K562 (cell line): ENCODE results near the gene TRIO. TPM values are rescaled to one million over a fixed set of nuclear protein-coding genes. Genes with fewer than 3 reads are reported as not detected.

Source experiments
- BHLHE40 ChIP-seq: IDR thresholded peaks from 2 replicates; pipeline ENCODE4 v1.6.1; 2011; ENCODE audit warnings: low read length, improper control_type of control experiment
- CCNT2 ChIP-seq: IDR thresholded peaks from 2 replicates; pipeline ENCODE4 v1.6.1; 2011; ENCODE audit warnings: borderline replicate concordance, low read depth, mild to moderate bottlenecking, moderate library complexity, mixed read lengths, low read length; ENCODE audit not compliant: insufficient read length; ENCODE audit errors: extremely low read depth
- CTBP1 ChIP-seq: fragments of 450-650 bp; IDR thresholded peaks from 2 replicates; pipeline ENCODE4 v1.6.1; 2016; ENCODE audit warnings: borderline replicate concordance
- HMGN3 ChIP-seq: IDR thresholded peaks from 2 replicates; pipeline ENCODE4 v1.6.1; 2011; ENCODE audit warnings: borderline replicate concordance, low read depth, mild to moderate bottlenecking, mixed read lengths, low read length; ENCODE audit not compliant: insufficient read length; ENCODE audit errors: extremely low read depth
- KLF1 ChIP-seq: fragments of 450-650 bp; IDR thresholded peaks from 2 replicates; pipeline ENCODE4 v1.6.1; 2016; ENCODE audit warnings: missing genetic modification characterization, missing compliant biosample characterization
- PHF20 ChIP-seq: fragments of 450-650 bp; IDR thresholded peaks from 2 replicates; pipeline ENCODE4 v1.6.1; 2018; ENCODE audit not compliant: partially characterized antibody
- POLR2AphosphoS5 ChIP-seq: IDR thresholded peaks from 2 replicates; pipeline ENCODE4 v1.6.1; 2011; ENCODE audit warnings: mild to moderate bottlenecking, low read depth, low read length, moderate library complexity; ENCODE audit not compliant: control insufficient read depth, insufficient read depth
- SIRT6 ChIP-seq: IDR thresholded peaks from one replicate; pipeline ENCODE4 v1.6.1; 2012; ENCODE audit warnings: low read depth, mild to moderate bottlenecking, control low read depth, inconsistent platforms, low read length, moderate library complexity
- polyA plus RNA-seq, 8 experiments: library from polyadenylated mRNA; depleted of rRNA in 4 of 8; stranded (reverse) in 5 of 8; unstranded in 3 of 8; fragments of >200 nt; fragmentation: Nextera tagmentation in 2 of 8; fragmentation: Illumina TruSeq in 1 of 8; extraction: Ambion mirVana in 2 of 8; extraction: Trizol in 1 of 8; gene quantifications; 2 replicates each; pipeline versions ENCODE4 v1.2.1 to v1.2.3, GENCODE V29; 2011 to 2014; ENCODE audit warnings: inconsistent platforms in 1 of 8, missing spikeins in 1 of 8
- total RNA-seq, 7 experiments: library from RNA; depleted of rRNA in 6 of 7; stranded (reverse); fragments of >200 nt in 6 of 7; fragmentation: Illumina TruSeq in 2 of 7; extraction: Trizol in 2 of 7; gene quantifications; 2 replicates each; pipeline versions ENCODE4 v1.2.1 to v1.2.3, GENCODE V29; 2011 to 2021; ENCODE audit warnings: low replicate concordance in 1 of 7
- TF ChIP-seq, protein P1 (sequence below): fragments of 450-650 bp; IDR thresholded peaks from 2 replicates; pipeline ENCODE4 v1.6.1; 2016; ENCODE audit warnings: missing biosample characterization, missing genetic modification characterization
- TF ChIP-seq, protein P2 (sequence below): sonication (generic); formaldehyde crosslinking; IDR thresholded peaks from 2 replicates; pipeline ENCODE4 v1.9.0; 2022; ENCODE audit warnings: mild to moderate bottlenecking, missing genetic modification reagents
- TF ChIP-seq, protein P3 (sequence below): IDR thresholded peaks from 2 replicates; pipeline ENCODE4 v1.6.1; 2016; ENCODE audit warnings: missing genetic modification characterization, missing compliant biosample characterization

The TRIO gene
- total and polyA plus RNA-seq, 9 of the 15 experiments (the other 6 are each of a cell fraction or from before 2014, with no cell fraction given): 0.24 to 5.0 (median 1.1) TPM

DNA sequence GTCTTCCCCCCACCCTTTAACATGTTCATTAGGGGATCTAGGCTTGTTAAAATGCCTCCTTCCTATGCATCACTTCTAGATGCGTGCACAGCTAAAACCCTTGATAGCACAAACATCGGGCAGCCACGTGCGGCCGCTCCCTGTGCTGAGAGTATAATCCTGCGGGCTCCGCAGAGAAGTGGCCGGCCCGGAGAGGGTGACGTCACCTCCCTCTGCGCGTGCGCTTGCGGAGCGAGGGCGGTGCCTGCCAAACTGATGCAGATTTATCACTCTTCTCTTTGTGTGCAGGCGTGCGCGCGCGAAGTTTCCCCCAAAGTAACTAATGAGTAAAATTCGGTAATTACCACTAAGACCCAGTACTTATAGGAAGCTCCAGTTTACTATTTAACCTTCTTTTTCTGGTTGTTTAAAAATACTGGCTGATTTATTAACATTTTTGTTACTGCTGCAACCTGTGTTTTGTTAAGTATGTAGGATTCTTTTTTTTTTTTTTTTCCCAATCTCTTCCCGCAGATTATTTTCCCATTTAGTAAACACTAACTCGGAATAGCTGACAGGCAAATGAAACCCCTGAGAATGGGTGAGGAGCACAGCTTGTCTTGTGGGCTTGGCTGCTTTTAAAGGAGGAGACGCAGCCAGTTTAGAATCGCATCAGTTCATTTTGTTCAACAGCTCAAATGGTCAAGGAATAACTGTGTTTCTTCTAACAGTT lies 121.6 kb downstream of the TRIO start (continued):
- TF ChIP-seq CTBP1 (peak; percentile 53; the same call in 1 of the 2 replicates), SIRT6 (no peak), POLR2AphosphoS5 (0 out of 2 replicates have a peak, but pooled peaks have one; percentile 34), HMGN3 (peak; percentile 52), BHLHE40 (peak; percentile 89), KLF1 (tag) (no peak), CCNT2 (peak; percentile 38), PHF20 (no peak)
- TF ChIP-seq, protein P1, sequence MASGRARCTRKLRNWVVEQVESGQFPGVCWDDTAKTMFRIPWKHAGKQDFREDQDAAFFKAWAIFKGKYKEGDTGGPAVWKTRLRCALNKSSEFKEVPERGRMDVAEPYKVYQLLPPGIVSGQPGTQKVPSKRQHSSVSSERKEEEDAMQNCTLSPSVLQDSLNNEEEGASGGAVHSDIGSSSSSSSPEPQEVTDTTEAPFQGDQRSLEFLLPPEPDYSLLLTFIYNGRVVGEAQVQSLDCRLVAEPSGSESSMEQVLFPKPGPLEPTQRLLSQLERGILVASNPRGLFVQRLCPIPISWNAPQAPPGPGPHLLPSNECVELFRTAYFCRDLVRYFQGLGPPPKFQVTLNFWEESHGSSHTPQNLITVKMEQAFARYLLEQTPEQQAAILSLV (tag): no peak
- TF ChIP-seq, protein P2, sequence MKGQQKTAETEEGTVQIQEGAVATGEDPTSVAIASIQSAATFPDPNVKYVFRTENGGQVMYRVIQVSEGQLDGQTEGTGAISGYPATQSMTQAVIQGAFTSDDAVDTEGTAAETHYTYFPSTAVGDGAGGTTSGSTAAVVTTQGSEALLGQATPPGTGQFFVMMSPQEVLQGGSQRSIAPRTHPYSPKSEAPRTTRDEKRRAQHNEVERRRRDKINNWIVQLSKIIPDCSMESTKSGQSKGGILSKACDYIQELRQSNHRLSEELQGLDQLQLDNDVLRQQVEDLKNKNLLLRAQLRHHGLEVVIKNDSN (CRISPR knock-in tag): peak; percentile 45; the same call in 1 of the 2 replicates
- TF ChIP-seq, protein P3, sequence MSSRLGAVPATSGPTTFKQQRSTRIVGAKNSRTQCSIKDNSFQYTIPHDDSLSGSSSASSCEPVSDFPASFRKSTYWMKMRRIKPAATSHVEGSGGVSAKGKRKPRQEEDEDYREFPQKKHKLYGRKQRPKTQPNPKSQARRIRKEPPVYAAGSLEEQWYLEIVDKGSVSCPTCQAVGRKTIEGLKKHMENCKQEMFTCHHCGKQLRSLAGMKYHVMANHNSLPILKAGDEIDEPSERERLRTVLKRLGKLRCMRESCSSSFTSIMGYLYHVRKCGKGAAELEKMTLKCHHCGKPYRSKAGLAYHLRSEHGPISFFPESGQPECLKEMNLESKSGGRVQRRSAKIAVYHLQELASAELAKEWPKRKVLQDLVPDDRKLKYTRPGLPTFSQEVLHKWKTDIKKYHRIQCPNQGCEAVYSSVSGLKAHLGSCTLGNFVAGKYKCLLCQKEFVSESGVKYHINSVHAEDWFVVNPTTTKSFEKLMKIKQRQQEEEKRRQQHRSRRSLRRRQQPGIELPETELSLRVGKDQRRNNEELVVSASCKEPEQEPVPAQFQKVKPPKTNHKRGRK: 0 out of 2 replicates have a peak, but pooled peaks have one; percentile 45
